Renal cortex interstitium (tissue), 11 donors: Measurements from ENCODE around the gene BAK1. TPM values are rescaled to one million over a fixed set of nuclear protein-coding genes. Genes with fewer than 3 reads are reported as not detected.
"Not testable (repeated sequence)": the region's sequence is repeated elsewhere in the genome, so short reads cannot be mapped to it uniquely, and the experiment has no call there.

Experiments
- DNase-seq, 11 donors: peaks; one replicate each; pipeline ENCODE4 v3.0.0-alpha.2; 2013; ENCODE audit warnings: low read depth in 9 of 11, low spot score in 4 of 11; ENCODE audit errors: extremely low read depth in 1 of 11
- polyA plus RNA-seq, 3 donors: library from polyadenylated mRNA; unstranded; fragments of 120-200 nt; gene quantifications; one replicate each; pipeline ENCODE4 v1.2.1, GENCODE V29; 2013; ENCODE audit not compliant: insufficient read length in 3 of 3

BAK1 gene
- polyA plus RNA-seq, 3 donors = 21.0 to 24.1 (median 21.7) TPM

DNA sequence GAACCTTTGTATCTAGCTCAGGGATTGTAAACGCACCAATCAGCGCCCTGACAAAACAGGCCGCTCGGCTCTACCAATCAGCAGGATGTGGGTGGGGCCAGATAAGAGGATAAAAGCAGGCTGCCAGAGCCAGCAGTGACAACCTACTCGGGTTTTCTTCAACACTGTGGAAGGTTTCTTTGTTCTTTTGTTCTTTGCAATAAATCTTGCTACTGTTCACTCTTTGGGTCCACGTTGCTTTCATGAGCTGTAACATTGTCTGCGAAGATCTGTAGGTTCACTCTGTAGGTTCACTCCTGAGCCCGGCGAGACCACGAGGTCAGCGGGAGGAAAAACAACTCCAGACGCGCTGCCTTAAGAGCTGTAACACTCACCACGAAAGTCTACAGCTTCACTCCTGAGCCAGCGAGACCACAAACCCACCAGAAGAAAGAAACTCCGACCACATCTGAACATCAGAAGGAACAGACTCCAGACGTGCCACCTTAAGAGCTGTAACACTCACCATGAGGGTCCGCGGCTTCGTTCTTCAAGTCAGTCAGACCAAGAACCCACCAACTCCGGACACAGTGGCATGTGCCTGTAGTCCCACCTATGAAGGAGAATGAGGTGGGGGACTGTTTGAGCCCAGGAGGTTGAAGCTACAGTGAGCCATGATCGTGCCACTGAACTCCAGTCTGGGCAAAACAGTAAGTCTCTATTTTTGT lies 46.8 kb downstream of the BAK1 start:
- not testable (repeated sequence) for DNase-seq

DNA sequence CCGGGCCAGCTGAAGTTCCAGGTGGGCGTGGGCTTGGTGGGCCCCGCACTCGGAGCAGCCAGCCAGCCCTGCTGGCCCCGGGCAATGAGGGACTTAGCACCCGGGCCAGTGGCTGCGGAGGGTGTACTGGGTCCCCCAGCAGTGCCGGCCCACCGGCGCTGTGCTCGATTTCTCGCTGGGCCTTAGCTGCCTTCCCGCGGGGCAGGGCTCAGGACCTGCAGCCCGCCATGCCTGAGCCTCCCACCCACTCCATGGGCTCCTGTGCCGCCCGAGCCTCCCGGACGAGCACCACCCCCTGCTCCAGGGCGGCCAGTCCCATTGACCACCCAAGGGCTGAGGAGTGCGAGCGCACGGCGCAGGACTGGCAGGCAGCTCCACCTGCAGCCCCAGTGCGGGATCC lies 47.6 kb downstream of the BAK1 start:
- DNase-seq = not testable (repeated sequence)

DNA sequence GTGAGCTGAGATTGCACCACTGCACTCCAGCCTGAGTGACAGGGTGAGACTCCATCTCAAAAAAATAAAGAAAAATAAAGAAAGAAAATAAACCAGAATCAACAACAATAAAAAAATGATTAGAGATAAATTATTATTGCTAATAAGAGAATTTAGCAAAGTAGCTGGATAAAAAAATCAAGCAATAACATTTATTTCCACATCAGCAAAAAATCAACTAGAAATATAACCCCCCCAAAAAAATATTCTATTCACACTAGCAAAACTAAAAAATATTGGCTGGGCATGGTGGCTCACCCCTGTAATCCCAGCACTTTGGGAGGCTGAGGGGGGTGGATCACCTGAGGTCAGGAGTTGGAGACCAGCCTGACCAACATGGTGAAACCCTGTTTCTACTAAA lies 49.5 kb downstream of the BAK1 start:
- not testable (repeated sequence) for DNase-seq

Other genes with a start within 250 kb of the BAK1 start
- 10 to 100 TPM; 37.0 to 50.3 (median 46.5) TPM for gene KIFC1, start 188.5 kb downstream of the BAK1 start, polyA plus RNA-seq
- 10 to 100 TPM; 57.8 to 82.8 (median 68.8) TPM for gene PHF1, start 169.3 kb downstream of the BAK1 start, polyA plus RNA-seq
- 100 to 1,000 TPM; 226 to 254 (median 240) TPM for gene CUTA, start 162.2 kb downstream of the BAK1 start, polyA plus RNA-seq
- 10 to 100 TPM; 32.6 to 51.5 (median 33.5) TPM for gene SYNGAP1, start 160.2 kb downstream of the BAK1 start, polyA plus RNA-seq
- gene ZBTB9, start 125.7 kb downstream of the BAK1 start, polyA plus RNA-seq = 10 to 100 TPM; 13.4 to 17.7 (median 15.5) TPM
- gene ITPR3, start 41.0 kb upstream of the BAK1 start, polyA plus RNA-seq = 10 to 100 TPM in 1 of 3 donors, 1 to 10 TPM in 2; 7.2 to 12.4 (median 8.6) TPM
- 10 to 100 TPM; 58.5 to 68.6 (median 65.6) TPM for gene UQCC2, start 131.4 kb upstream of the BAK1 start, polyA plus RNA-seq
- 1 to 10 TPM in 2 of 3 donors, under 1 TPM in 1; 0.93 to 1.1 (median 1.1) TPM for gene IP6K3, start 166.6 kb upstream of the BAK1 start, polyA plus RNA-seq
- gene LEMD2, start 208.9 kb upstream of the BAK1 start, polyA plus RNA-seq = 10 to 100 TPM; 65.9 to 78.7 (median 66.1) TPM
- gene MLN, start 223.7 kb upstream of the BAK1 start, polyA plus RNA-seq = 1 to 10 TPM; 1.5 to 2.2 (median 1.9) TPM